Thoracic aorta (tissue), 2 donors: Measurements from ENCODE around the gene MYO1C. TPM values are rescaled to one million over a fixed set of nuclear protein-coding genes. Genes with fewer than 3 reads are reported as not detected.

ENCODE experiments used
- ATAC-seq: fragments of 150-250 bp; one replicate; pipeline ENCODE4 v1.8.0; 2017; ENCODE audit warnings: low read depth; ENCODE audit not compliant: insufficient number of reproducible peaks, low FRiP score
- DNase-seq: peaks from one replicate; pipeline ENCODE4 v3.0.0-alpha.2; 2020; ENCODE audit warnings: low spot score
- H3K27ac ChIP-seq, 2 donors: fragments of 200-600 bp; sonication (generic); 1 replicate in 1 of 2; 2 replicates in 1 of 2; pipeline ENCODE4 v1.5.1; 2016; ENCODE audit warnings: mild to moderate bottlenecking in 2 of 2, moderate library complexity in 2 of 2
- H3K27me3 ChIP-seq: fragments of 200-600 bp; sonication (generic); replicated peaks from 2 replicates; pipeline ENCODE4 v1.6.0; 2016; ENCODE audit warnings: mild to moderate bottlenecking; ENCODE audit not compliant: insufficient read depth
- H3K36me3 ChIP-seq: fragments of 200-600 bp; sonication (generic); one replicate; pipeline ENCODE4 v1.5.1; 2016
- H3K4me1 ChIP-seq, 2 donors: fragments of 200-600 bp; sonication (generic); 1 replicate in 1 of 2; 2 replicates in 1 of 2; pipeline versions ENCODE4 v1.5.1 to v1.6.0; 2016; ENCODE audit warnings: low read depth in 2 of 2, mild to moderate bottlenecking in 1 of 2; ENCODE audit not compliant: control insufficient read depth in 1 of 2
- H3K4me3 ChIP-seq: fragments of 200-600 bp; sonication (generic); 2 replicates; pipeline ENCODE4 v1.5.1; 2016; ENCODE audit warnings: mild to moderate bottlenecking
- H3K9me3 ChIP-seq: fragments of 200-600 bp; sonication (generic); 2 replicates; pipeline ENCODE4 v1.5.1; 2016
- total RNA-seq, 2 donors: library from RNA; depleted of rRNA; stranded (reverse); fragments of >200 nt; gene quantifications; one replicate each; pipeline versions ENCODE4 v1.1.0 to v1.2.3, GENCODE V29; 2016
- TF ChIP-seq, protein P1 (sequence below): fragments of 200-600 bp; sonication (generic); IDR thresholded peaks from one replicate; pipeline ENCODE4 v1.5.1; 2019; ENCODE audit warnings: antibody characterized with exemption

Gene MYO1C
- total RNA-seq, 2 donors from 2014 or later, result 160 to 226 TPM

DNA sequence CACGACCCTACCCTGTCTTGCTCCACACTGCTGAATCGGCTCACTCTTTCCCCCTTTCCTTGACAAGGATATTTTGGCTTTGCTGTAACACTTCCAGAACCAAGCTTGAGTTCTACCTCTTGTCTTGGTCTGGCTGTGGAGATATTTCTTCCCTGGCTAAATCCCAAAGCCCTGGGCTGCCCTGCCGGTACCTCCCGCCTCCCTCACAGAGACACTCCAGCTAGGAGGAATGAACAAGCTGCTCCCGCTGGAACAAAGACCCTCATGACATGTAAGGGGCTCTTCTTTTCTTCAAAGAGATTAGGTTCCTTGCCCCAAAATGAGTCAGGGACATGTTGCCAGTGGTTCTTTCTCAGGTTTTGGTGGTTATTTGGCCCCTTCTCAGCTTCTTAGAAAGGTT lies 13.1 kb upstream of the MYO1C start:
- Histone ChIP-seq H3K27ac (no peak overlapping the region), H3K4me3 (no peak overlapping the region), H3K9me3 (no peaks in the 10 kb centered on the region), H3K36me3 (peaks cover 42% of the 10 kb centered on the region), H3K4me1 (peaks cover 1 to 2% of the 10 kb centered on the region in 2 donors), H3K27me3 (no peaks in the 10 kb centered on the region)
- ATAC-seq (no peak), DNase-seq (no peak)
- TF ChIP-seq, protein P1, sequence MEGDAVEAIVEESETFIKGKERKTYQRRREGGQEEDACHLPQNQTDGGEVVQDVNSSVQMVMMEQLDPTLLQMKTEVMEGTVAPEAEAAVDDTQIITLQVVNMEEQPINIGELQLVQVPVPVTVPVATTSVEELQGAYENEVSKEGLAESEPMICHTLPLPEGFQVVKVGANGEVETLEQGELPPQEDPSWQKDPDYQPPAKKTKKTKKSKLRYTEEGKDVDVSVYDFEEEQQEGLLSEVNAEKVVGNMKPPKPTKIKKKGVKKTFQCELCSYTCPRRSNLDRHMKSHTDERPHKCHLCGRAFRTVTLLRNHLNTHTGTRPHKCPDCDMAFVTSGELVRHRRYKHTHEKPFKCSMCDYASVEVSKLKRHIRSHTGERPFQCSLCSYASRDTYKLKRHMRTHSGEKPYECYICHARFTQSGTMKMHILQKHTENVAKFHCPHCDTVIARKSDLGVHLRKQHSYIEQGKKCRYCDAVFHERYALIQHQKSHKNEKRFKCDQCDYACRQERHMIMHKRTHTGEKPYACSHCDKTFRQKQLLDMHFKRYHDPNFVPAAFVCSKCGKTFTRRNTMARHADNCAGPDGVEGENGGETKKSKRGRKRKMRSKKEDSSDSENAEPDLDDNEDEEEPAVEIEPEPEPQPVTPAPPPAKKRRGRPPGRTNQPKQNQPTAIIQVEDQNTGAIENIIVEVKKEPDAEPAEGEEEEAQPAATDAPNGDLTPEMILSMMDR, result no peak

DNA sequence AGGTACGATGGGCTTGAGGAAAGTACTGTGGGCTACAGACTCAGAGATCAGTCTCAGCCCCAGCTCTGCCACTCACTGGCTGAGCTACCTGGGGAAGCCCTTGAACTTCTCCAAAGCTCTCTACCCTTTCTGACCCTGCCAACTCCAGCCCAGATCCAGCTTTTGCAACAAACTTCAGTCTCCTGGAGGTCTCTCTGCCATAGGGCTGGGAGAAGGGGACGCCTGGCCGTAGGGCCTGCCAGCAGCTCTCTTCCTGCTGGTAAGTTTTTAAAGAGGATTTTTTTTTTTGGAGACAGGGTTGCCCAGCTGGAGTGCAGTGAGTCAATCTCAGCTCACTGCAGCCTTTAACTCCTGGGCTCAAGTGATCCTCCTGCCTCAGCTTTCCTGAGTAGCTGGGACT lies 12.4 kb upstream of the MYO1C start:
- DNase-seq (no peak), ATAC-seq (no peak)
- H3K36me3 ChIP-seq, result peaks cover 41% of the 10 kb centered on the region
- no peaks in the 10 kb centered on the region for H3K27me3 ChIP-seq
- no peaks in the 10 kb centered on the region for H3K9me3 ChIP-seq
- no peak overlapping the region for H3K27ac ChIP-seq
- H3K4me1 ChIP-seq, result no peaks in the 10 kb centered on the region
- TF ChIP-seq, protein P1, result no peak
- H3K4me3 ChIP-seq, result no peak overlapping the region

DNA sequence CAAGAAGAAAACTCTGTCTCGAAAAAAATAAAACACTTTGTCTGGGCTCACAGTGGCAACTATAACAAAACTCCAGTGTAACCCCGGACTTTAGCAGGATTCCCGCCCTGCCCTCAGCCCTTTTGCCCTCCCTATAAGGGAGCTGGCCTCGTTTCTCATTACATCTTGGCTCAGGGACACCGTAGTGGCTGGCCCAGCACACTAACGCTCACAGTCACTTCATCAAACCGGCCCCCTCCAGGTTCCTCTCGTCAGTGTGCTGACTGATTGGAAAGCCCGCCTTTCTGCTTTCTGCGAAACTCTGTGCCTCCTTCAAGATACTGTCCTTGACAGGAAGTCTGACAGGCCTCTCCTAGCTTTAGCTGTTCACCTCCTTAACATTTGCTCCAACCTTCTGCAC lies 11.2 kb upstream of the MYO1C start:
- DNase-seq (no peak), ATAC-seq (no peak)
- H3K4me1 ChIP-seq, result no peaks in the 10 kb centered on the region
- no peak overlapping the region for H3K4me3 ChIP-seq
- peaks cover 32% of the 10 kb centered on the region for H3K36me3 ChIP-seq
- no peaks in the 10 kb centered on the region for H3K9me3 ChIP-seq
- no peaks in the 10 kb centered on the region for H3K27me3 ChIP-seq
- TF ChIP-seq, protein P1, result no peak
- no peak overlapping the region for H3K27ac ChIP-seq

DNA sequence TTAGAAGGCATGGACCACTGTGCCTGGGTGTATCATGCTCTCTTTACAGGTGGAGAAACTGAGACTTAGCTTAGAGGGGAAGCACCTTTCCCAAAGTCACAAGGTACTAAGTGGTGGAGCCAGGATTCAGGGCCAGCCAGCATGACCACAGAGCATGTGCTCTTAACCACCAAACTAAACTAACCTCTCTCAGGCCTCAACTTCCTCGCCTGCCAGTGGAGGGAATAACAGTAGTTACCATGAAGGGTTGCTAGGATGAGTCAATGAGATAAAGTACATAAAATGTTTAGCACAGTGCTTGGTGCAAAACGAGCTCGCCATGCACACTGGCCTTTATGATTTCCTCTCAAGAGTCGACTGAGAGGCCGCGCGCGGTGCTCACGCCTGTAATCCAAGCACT lies 6.4 kb upstream of the MYO1C start:
- H3K4me1 ChIP-seq, result peaks cover 16 to 25% of the 10 kb centered on the region in 2 donors
- H3K36me3 ChIP-seq, result peaks cover 27% of the 10 kb centered on the region
- TF ChIP-seq, protein P1, result no peak
- H3K27ac ChIP-seq, result no peak overlapping the region
- H3K9me3 ChIP-seq, result no peaks in the 10 kb centered on the region
- ATAC-seq, result no peak
- no peak overlapping the region for H3K4me3 ChIP-seq
- no peaks in the 10 kb centered on the region for H3K27me3 ChIP-seq
- DNase-seq, result no peak

DNA sequence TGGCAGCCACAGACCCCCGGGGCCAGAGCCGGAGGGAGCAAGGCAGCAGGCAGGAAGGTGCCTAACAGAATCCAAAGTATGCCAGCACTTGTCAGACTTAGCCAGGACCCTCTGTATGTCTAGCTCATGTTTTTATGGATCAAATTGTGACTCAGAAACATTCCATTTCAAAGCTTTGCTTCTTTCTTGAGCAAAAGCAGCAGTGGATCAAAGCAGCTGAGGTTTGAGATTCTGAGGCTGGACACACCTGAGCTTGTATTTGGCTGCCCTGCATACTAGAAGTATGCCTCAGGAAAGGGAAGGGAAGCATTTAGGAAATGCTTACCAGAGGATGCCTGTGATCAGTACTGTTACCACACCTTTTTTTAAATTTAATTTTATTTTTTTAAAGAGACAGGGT lies 5.7 kb upstream of the MYO1C start:
- peaks cover 26% of the 10 kb centered on the region for H3K36me3 ChIP-seq
- H3K4me3 ChIP-seq, result no peak overlapping the region
- H3K27ac ChIP-seq, result no peak overlapping the region

More for the DNA sequence above, 5.7 kb upstream of the MYO1C start:
- ATAC-seq, result no peak
- peaks cover 21 to 31% of the 10 kb centered on the region in 2 donors for H3K4me1 ChIP-seq
- H3K9me3 ChIP-seq, result no peaks in the 10 kb centered on the region
- H3K27me3 ChIP-seq, result no peaks in the 10 kb centered on the region
- DNase-seq, result no peak
- TF ChIP-seq, protein P1, result no peak
